RWPE1 (cell line): ENCODE results near the gene SUN5.

Experiments
- CTCF ChIA-PET: fragments of 350-600 bp; sonication (Branson Sonifier 250); formaldehyde crosslinking; extraction: SDS; loops from one replicate; lab custom pipeline; 2021; lab: Yijun Ruan, JAX
- POLR2A ChIA-PET: fragments of 400-600 bp; formaldehyde crosslinking; extraction: SDS; loops from one replicate; lab custom pipeline; 2020; ENCODE audit warnings: antibody characterized with exemption; ENCODE audit not compliant: low non-redundant PET; lab: Yijun Ruan, JAX
- DNase-seq: peaks from one replicate; pipeline ENCODE4 v3.0.0; 2012; ENCODE audit warnings: low spot score
- H3K27ac ChIP-seq: fragments of 450-650 bp; 2 replicates; pipeline ENCODE4 v1.5.1; 2017
- TF ChIP-seq, protein P1 (sequence below): fragments of 450-650 bp; conservative IDR thresholded peaks from 2 replicates; pipeline ENCODE4 v1.5.1; 2017; ENCODE audit warnings: low read depth, mild to moderate bottlenecking

The SUN5 gene

DNA sequence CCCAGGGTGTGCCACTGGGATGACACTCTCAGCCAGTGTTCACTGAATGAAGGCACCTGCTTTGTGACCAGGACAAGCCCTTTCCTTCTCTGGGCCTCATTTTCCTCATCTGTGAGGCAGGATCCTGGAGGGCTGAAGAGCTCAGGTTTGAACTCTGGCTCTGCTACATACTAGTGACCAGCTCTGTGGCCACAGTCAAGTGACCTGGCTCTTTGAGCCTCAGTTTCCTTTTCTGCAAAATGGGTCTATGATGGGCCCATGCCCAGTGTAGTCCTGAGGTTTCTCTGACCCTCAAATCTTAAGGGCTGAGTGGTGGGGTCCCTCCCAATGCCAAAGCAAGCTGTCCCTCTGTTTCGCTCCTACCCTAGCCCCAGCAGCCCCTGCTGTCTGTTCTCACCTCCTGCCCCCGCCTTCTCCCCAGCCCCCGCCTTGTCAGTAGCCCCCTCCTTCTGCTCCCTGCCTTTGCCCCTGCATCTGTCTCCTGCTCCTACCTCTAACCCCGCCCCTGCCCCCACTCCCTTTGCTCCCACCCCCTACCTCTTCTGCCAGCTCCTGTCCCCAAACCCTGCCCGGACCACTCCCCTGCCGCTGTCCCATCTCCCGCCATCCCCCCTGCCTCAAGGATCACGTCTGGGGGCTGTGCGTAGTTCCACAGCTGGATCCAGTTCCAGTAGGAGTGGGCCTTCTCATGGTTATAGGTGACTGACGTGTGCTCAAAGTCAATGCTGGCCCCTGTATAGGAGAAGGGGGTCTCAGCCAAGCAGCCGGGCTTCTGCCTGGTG, 17.0 kb downstream of the SUN5 start:
- TF ChIP-seq, protein P1, sequence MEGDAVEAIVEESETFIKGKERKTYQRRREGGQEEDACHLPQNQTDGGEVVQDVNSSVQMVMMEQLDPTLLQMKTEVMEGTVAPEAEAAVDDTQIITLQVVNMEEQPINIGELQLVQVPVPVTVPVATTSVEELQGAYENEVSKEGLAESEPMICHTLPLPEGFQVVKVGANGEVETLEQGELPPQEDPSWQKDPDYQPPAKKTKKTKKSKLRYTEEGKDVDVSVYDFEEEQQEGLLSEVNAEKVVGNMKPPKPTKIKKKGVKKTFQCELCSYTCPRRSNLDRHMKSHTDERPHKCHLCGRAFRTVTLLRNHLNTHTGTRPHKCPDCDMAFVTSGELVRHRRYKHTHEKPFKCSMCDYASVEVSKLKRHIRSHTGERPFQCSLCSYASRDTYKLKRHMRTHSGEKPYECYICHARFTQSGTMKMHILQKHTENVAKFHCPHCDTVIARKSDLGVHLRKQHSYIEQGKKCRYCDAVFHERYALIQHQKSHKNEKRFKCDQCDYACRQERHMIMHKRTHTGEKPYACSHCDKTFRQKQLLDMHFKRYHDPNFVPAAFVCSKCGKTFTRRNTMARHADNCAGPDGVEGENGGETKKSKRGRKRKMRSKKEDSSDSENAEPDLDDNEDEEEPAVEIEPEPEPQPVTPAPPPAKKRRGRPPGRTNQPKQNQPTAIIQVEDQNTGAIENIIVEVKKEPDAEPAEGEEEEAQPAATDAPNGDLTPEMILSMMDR = no peak
- no peak for DNase-seq
- POLR2A ChIA-PET = no interaction called here
- no peak overlapping the region for H3K27ac ChIP-seq
- CTCF ChIA-PET = interaction anchor here (0.5 to 1.6 kb wide), 2 partner anchors 14 to 26 kb away, joined by 3 to 6 read pairs; no protein-coding TSS in a partner anchor

DNA sequence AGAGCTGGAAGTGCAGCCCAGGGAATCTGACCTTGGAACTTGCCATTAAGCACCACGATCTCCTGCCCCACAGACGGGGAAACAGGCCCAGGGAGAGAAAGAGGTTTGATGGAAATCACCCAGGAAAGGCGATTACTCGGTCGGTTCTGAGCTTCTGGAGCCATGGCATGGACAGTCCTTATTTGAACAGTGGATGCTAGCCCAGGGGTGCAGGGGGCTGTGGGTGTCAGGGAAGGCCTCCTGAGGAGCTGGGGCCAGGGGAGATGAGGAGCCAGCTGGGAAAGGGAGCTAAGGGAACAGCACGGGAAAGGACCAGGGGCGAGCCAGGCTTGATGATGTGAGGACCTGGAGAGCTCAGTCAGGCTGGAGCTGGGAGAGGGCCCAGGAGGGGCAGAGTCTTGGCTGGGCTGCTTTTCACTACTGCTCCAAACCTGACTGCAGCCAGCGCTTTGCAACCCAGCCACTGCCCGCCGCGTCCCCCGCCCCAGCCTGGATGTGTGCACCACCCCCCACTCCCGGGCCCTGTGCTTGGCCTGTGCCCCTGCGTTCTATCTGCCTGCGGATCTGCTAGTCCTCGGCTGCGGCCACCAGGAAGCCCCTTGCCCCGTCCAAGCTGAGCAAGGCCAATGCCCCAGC, 17.8 kb downstream of the SUN5 start:
- TF ChIP-seq, protein P1 = no peak
- DNase-seq = no peak
- H3K27ac ChIP-seq = no peak overlapping the region
- CTCF ChIA-PET = interaction anchor here (0.5 to 1.6 kb wide), 5 partner anchors 13 to 110 kb away, joined by 3 to 6 read pairs (median 3); no protein-coding TSS in a partner anchor
- POLR2A ChIA-PET = no interaction called here

DNA sequence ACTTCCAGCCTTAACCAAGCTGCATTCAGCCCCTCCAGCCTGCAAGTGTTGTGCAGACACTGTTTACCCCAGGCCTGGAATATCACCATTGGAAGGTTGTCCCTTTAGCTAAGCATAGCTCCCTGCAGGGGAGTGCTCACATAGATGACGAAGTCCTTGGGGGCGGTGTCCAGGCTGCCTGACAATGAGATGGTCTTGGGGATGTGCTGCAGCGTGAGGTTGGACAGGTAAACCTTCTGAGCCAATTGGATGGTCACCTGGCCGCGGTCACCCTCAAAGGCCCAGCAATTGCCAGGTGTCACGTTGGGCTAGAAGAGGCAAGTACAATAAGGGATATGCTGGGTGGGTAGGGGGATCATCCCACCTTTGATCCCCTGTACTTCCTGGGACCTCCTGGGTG, 18.6 kb downstream of the SUN5 start:
- DNase-seq = no peak
- TF ChIP-seq, protein P1 = no peak
- H3K27ac ChIP-seq = no peak overlapping the region
- ChIA-PET CTCF (interaction anchor here (1.1 to 1.6 kb wide), 2 partner anchors 13 to 24 kb away, joined by 3 to 6 read pairs; no protein-coding TSS in a partner anchor), POLR2A (no interaction called here)

DNA sequence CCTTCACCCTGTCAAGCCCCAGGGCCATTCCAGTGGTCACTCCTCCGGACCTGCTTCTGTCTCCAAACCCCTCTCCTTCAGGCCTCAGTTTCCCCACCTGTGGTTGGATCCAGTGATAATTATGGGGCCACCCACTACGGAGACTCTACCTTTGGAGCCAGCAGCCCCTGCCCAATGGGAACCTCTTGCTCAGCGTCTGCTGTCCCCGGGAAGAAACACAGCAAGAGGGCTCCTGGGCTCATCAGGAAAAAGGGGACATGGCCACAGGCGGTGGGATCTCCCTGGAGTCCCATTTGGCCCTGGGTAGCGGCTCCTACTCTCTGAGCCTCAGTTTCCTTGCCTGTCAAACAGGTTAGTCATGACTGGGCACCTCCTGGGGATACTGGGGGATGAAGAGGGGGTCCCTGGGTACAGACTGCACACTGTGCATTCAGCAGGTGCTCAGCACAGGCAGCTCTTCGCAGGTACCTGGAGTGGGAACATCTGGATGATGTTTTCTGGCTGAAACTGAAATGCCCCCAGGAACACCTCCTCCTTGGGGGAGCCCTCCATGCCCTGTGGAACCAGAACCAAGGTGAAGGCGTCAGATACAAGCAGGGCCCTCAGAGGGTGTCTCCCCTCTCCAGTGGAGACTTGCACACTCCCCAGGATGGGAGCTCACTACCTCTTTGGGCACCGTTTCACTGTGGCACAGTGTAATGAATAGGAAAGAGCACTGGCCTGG, 19.4 kb downstream of the SUN5 start:
- TF ChIP-seq, protein P1 = no peak
- CTCF ChIA-PET = interaction anchor here (0.7 to 1.3 kb wide), 2 partner anchors 8 to 195 kb away, joined by 3 to 4 read pairs; no protein-coding TSS in a partner anchor
- no peak for DNase-seq

DNA sequence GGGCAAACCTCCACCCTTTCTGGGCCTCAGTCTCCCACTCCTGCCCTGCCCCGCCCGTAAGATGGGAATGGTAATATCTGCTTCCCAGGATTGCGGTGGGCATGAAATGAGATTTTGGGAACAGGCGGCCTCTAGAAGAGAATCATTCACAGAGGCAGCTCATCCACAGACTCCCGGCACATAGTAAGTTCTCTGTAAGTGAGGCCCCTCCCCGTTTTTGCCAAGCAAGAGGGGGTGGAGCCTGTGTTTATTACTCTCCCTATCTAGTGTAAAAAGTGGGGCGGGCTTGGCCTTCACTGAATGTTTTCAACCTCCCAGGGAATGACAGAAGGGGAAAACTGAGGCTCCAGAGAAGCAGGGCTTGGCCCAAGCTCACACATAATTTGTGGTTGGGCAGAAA, 20.0 kb downstream of the SUN5 start:
- POLR2A ChIA-PET = no interaction called here
- CTCF ChIA-PET = interaction anchor here (0.7 to 1.3 kb wide), 2 partner anchors 9 to 194 kb away, joined by 3 to 4 read pairs; no protein-coding TSS in a partner anchor
- H3K27ac ChIP-seq = no peak overlapping the region
- TF ChIP-seq, protein P1 = no peak
- DNase-seq = no peak

More for the DNA sequence above, 19.4 kb downstream of the SUN5 start:
- H3K27ac ChIP-seq = no peak overlapping the region
- POLR2A ChIA-PET = no interaction called here
